Skin of body (tissue), 2 donors: ENCODE results near the gene LRRC4C. TPM values are rescaled to one million over a fixed set of nuclear protein-coding genes. Genes with fewer than 3 reads are reported as not detected.

Experiments used
- DNase-seq: peaks from one replicate; lab custom pipeline; 2025; lab: John Stamatoyannopoulos, UW
- total RNA-seq: library from RNA; depleted of rRNA; stranded (reverse); fragments of >200 nt; gene quantifications from one replicate; pipeline ENCODE4 v1.2.3, GENCODE V29; 2014

The LRRC4C gene
- 4.2 TPM for total RNA-seq

DNA sequence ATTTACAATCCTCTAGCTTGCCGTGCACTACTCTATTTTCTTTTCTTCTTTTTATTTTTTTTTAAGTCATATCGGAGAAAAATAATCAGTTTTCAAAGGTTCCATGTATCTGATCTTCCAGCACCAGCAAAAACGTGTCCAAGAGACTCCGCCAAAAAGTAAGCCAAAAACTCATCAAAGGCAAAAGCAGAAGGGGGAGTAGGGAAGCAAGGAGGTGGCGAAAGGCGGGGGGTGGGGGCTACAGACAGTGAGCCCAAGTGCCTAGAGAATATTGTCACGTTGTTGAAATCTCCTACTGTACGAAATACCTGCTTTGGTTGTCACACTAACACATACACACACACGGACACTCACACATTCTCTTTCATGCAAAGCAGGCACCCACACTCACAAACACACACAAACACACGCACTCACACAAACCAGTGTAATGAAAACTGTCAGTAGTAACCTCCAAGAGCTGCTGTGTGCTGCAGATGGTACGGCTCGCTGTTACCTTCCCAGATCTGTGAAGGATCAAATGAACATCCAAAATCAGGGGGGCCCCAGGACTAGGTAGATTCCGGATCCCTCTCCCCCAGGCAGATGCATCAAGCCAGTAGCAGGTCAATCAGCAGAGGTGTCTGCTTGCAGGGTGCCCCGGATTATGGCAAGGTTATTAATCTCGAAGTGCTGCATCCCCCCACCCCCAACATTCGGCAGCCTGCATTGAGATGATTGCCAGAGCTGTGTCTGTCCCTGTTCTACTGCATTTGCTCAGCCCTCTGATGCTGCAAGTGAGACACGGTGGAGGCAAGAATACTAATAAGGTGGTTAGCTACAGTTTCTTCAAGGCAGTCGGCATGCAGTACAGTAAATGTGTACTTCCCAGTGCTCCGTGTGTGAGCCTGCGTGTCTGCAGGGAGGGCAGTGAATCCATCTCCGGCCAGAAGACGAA is at the start of gene LRRC4C:
LRRC4C (minus strand) TSS at position 188 of the 937 bp plus-strand sequence.
- DNase-seq, result no peak

DNA sequence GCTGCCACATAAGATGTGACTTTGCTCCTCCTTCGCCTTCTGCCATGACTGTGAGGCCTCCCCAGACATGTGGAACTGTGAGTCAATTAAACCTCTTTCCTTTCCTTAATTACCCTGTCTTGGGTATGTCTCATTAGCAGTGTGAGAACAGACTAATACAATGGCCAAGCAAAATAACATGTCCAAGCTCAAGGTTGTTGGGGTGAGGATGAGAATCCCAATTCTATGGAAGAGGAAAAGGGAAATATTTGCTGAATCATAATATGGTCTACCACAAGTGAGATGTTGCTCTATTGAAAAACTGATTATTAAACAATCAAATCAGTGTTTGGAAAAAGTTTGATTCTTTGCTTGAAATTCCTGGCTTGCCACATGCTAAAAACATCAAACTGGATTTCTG is 48.7 kb upstream of the LRRC4C start:
- no peak for DNase-seq

DNA sequence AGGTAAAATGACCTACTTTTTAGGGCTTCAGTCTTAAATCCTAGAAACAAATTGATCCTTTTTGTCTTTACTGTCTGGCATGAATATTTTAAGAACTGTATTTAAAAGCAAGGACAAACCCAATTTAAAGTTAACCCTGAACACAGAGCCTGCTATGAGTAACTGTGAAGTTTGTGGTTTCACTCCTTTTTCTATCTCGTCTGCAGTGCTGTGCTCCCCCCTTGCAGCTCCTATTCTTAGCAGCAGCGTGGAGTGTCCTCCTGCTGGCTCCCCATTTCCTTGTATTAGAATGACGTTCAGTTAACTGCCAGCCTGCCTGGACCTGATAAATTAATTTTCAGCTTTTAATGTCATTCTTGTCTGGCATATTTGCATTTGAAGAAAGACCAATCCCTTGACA is 40.0 kb upstream of the LRRC4C start:
- no peak for DNase-seq

DNA sequence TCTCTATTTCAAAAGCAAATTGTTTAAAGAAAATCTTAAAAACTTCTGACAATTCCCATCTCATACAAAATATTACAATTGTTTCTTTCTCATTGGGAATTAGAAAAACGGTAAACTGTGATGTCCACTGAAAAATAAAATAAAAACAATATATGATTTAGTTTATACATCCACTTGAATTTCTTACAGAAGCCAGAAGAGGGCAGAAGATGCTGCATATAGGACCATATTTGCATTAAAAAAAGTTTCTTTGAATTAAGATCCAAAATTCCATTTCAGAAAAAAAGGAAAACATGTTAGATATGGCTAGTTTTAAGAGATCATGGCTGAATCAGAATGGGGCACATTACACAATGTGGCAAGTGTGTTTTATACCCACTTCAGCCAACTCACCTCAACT is 39.3 kb upstream of the LRRC4C start:
- peak; percentile 29 for DNase-seq

DNA sequence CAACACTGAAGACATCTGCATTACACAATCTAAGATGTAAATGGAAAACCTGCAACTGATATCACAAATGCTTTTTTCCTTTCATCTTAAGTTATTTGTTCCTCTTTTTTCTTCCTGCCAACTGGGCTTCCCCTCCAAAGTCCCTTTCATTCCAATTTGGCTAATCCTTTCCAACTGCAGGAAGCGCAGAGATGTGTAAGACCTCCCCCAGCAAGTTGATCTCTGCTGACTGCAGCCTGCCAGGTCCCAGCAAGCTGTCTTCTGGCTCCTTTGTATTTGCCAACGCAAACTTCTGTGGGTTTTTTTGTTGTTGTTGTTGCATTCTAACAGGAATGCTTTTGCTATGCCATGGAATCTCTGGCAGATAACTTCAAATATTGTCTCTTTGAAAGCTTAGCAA is 38.5 kb upstream of the LRRC4C start:
- DNase-seq, result peak; percentile 65

DNA sequence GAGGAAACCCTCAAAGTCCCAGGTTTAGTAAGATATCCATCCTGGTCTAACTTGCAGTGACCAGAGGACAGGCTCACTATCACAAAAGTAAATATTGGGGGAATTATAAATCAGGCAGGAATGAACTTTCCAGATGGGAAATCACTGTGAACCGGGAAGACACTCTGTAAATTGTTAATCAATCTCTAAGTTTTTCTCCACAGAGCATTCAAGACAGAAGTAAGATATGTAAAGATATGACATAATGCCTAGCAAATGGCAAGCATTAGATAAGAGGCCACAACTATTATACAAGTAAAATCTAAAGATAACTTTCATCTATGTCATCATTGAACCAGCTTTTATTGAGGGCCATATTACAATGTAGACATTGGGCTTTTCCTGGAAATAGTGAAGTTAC is 35.3 kb upstream of the LRRC4C start:
- no peak for DNase-seq

DNA sequence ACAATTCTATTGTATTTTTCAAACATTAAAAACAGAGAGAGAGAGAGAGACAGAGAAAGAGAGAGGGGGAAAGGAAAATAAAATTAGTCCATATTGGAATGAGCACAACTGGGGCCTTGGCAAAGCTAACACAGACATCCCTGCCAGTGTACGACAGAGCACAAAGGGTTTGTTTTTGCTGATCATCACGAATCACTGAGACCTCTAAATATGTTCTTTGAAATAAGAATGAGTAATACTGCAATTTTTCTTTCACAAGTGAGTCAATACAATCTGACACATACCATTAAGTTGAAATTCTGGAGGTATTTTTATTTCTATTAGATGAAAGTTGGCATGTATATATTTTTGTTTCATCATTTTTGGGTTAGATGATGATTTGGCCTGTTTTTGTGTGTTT is 27.0 kb upstream of the LRRC4C start:
- DNase-seq, result no peak

DNA sequence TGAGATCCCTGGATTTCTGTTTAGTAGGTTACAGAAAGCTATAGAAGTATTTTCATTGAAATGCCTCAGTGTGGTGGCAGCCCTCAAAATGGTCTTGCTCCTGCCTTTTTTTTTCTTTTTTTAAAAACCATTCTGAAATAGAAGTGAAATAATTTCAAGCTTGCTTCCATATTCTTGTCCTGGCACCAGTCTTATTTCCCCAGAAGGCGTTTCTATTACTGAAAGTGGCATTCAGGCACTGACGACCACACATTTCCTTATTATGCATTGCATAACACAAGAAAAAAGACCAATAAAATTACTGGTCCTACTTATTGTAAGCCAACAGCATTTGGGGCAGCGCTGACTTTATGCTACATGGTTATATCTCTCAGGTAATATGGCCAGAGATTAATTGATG is 24.5 kb upstream of the LRRC4C start:
- no peak for DNase-seq

DNA sequence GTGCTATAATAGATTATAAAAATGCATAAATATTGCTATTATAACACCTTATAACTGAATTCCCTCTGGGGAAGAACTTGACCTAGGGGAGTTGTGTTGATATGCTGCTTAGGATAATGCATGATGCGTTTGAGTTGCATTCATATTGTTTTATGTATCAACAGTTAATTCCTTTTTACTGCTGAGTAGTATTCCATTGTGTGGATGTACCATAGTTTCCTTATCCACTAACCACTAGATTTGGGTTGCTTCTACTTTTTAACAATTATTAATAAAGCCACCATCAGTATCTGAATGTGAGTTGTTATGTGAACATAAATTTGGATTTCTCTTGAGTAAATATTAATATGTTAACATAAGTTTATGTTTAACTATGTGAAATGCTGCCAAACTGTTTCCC is 19.7 kb upstream of the LRRC4C start:
- DNase-seq, result no peak

DNA sequence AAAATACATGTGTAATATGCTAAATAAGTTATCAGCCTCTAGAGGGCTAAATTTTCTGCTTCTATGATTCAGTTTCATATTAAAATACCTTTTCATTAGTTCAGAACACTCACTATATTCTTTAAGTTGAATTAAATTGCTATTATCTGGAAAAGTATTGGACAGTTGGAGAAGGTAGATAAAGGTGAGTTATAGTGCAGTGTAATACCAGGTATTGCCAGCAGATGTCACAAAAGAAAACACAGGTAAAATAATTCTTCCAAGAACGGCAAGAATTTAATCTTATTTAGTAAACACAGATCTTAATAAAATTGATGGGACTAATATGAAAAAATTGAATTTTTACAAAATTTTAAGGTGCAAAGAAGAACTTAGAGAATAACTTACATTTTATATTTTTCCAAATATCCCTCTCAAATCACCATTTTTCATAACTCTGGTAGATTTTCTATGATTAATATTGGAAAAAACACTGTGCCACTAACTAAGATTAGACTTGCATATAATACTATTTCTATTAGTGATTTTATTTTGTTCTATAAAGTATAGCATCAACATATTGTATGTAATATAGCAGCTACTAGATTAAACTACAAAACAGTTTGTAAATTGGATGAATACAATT is 1.7 kb upstream of the LRRC4C start:
- DNase-seq, result peak; percentile 9

DNA sequence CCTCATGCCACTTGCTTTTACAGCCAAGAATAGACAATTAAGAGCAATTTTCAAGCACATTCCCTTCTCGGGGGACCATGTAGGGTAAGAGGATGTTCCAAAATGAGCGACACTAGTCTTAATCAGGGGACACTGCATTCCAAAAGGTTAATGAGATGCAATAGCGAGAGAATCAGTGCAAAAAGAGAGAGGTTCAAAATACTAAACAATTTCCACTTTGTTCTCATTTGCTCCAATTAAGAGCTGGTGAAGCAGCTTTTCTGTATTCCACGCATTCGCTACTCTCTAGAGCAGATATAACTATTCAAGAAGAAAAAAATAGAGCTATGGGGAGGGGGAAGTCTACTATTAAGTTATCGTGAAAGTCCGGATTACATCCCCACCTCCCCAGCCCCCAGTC is 811 bp downstream of the LRRC4C start:
- DNase-seq, result no peak

DNA sequence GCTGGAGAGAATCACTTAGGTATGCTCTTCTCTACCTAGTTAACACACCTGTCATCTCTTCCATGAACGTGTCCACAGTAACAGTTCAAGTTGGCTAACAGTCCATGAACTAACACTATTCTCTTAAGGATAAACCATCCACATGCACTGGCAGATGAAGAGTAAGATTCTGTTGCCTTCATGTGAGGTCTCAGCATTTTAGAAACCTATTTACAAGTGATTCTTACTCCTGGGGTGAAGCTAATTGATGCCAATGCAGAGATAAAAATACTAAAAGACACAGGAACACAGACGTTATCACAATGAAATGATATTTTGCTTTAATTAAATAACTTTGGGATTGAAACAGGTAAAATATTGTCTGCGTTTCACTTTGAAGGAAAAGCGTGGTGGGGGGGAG is 1.3 kb downstream of the LRRC4C start:
- no peak for DNase-seq

DNA sequence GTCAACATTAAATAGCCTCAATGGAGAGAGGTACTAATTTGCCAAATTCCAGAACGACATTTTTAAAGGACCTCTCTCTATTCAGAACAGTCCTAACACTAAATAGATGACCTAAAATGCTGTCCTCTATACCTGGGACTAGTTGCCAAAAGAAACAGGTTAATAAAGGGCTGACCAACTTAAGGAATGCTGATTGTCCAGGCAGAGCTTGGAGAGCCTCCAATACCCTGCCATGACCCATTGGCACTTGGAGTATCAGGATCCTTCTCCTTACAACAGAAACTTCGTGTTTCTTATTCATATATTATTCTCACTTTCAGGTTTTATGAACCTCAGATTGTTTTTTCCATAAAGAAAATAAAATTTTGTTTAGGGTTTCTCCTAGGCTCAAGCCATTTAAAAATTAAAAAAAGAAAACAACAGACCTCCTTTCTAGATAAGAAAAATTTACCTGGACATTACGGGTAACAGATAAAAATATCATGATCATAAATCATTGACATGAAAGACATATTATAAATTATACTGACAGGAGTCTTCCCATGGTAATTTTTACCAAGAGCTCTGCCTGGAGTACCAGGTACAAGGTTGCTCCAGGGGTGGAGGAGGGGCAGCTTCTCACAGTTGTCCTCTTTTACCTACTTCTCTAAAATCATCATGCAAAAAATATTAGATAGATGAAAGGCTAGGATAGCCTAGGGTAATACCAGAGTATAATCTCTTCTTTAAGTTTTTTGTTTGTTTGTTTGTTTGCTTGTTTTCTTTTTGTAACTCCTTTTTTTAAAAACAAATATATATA is 2.0 kb downstream of the LRRC4C start:
- DNase-seq, result no peak

DNA sequence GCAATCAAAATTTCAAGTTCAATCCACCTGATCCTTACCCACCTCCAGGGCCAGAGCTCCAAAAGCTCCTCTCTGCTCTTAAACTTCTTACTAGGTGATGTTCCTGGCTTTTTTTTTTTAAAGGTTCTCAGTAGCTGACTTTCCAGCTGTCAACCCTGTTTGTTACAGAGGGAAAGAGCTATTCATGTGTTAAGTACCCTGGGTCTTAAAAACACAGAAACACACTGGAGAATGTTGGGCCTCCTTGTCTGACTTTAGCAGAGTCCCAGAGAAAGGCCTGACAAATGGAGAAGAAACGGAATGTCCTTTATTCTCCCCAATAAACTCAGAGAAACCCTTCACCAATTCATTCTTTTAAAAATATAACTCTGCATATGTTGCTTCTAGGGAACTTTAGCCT is 3.2 kb downstream of the LRRC4C start:
- DNase-seq, result no peak

DNA sequence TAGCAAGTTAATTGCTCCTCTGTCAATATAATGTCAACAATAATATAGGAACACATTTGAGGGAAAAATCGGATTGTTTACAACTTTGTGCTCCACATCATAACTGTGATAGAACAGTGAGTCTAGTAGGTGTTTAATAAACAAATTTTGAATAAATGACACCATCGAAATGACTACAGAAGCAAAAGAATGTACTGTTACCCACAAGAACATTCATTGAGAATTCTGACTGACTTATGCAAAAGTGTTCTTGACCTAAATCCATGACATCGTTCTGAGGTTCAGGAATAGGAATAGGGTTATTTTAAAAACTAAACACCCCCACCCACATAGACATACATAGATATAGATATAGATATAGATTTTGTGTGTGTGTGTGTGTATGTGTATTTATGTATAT is 8.4 kb downstream of the LRRC4C start:
- no peak for DNase-seq

DNA sequence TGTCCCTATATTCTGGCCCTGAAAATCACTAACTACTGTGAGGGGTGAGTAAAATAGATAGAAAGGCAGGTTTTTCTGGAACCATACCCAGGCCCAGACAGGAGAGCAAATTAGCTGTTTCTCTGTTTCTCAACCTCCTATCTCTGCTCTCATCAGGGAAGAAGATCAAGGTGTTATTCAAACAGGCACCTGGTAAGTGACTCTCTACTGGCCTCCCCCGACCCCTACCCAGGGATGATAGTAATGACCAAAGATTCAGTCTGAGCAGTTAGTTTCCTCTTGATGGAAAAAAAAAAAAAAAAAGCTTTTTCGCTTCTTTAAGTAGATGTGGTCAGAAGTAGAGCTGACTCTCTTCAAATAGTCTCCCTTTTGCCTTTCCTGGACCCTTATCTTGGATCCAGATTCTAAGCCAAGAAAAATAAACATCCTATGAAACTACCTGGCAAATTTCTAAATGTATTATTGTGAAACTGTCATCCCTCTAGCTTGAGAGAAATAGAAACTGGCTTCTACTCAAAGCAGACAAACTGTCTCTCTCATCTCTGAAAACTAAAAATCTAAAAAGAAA is 9.9 kb downstream of the LRRC4C start:
- DNase-seq, result no peak

DNA sequence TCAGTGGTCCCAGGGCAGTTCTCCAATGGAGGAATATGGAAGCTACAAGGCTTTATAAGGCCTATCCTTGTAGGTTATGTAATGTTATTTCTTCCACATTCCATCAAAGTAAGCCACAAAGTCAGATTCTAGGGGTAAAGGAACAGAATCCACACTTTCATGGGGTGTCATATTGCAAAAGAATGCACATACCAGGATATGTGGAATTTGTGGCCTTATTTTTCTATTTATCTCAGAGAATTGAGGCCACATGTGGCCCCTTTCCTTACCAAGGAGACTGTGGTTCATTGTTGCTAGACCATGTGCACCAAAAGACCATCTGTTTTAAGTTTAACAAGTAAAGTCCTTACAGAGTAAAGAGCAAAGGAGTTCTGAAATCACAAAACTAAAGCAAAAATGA is 12.9 kb downstream of the LRRC4C start:
- DNase-seq, result no peak

DNA sequence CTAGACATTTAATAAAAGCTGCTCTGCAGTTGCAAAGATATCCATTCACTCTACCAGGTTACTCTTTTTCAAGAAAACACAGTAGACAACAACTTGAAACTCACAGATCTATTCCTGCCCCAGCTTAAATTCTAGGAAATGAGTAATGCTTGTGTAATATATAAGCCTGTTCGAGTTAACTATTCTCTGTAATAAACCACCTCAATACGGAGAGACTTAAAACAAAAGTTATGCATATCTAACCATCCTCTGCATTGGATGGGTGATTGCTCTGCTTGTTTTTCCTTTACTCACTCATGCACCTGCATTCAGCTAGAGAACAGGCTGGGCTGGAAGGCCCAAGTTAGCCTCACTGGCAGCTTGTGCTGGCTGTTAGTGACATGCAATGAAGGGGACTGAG is 13.3 kb downstream of the LRRC4C start:
- DNase-seq, result no peak

DNA sequence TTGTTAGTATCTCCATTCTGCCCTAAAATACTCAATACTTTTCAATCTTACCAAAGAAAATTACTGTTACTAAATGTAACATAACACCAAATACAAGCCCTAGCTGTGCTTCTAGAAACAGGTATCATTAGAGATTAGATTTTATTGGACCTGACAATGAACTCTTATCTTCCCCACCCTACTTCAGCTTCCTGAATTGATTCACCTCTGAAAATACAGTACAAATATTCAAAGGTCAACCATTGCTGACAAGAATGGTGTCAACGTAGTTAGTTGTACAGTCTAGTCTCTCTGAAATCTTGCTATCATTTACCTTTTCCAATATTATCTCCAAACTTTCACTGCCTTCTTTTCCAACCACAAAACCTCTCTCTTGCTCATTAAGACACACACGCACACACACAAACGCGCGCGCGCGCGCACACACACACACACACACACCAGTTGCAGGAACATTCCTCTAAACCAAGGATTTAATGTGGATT is 22.4 kb downstream of the LRRC4C start:
- no peak for DNase-seq

DNA sequence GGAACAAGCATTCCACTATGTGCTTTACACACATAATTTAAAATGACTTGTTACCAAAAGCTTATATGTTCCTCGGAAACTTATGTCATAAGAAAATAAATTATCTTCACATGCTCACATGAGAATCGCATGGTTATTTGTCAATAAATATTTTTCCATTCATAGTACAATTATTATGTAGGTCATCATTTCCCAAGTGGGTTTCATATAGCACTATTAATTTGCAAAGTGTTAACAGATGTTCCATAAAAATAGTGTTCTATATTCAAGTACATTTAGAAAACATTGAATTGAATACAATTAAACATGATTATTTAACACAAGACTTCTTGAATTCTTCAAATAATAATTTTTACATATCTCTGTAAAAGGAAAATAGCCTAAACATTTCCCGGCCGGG is 23.9 kb downstream of the LRRC4C start:
- peak; percentile 34 for DNase-seq

DNA sequence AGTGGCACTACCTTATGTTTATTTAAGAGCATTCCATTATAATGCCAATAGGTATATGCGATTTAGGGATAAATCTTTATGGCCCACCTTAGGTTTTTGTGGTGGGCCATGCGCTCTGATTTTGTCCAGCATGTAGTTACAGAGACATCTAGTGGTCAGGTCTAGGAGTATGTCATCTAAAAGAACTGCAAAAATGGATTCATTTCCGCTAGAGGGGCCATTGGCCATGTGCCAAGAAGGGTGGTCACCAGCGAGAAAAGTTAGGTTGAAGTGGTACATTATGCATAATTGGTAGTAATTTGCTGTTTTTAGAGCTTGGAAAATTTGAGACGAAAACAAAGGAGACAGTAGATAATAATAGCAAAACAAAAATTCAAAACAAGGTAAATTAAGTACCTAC is 27.7 kb downstream of the LRRC4C start:
- DNase-seq, result no peak

DNA sequence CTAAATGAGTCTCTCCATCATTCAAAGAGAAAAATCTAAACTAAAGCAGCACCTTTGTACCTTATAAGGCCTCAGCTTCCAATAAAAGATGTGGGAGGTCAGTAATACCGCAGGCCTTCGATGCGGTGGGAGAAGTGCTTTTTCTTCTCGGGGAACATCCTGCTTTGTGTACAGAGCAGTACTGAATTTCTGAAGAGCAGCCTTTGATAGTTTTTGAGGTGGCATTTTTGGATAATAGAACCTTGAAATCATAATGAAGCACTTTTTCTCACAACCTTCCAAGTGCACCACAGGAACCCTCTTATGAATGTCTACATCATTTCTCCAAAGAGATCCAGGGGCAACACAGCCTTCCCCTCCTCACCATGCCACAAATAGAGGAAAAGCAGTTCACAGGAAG is 39.6 kb downstream of the LRRC4C start:
- DNase-seq, result no peak
